ENCODE results near the gene VSIG10.

Gene VSIG10

GRCh38 chr12:118101051-118101450 is 2.8 kb downstream of the VSIG10 start:
- Histone ChIP-seq H3K9me2 (replicated peaks; ENCODE audit: insufficient read depth, low read length) (no peaks in the 10 kb centered on the region), H3K4me2 (ENCODE audit: low read depth, low read length, poor library complexity, severe bottlenecking) (no peak overlapping the region), H3K79me2 (ENCODE audit: insufficient read depth, low read length) (no peaks in the 10 kb centered on the region), H4K20me1 (ENCODE audit: low read depth, low read length) (no peaks in the 10 kb centered on the region), H3F3A (ENCODE audit: insufficient read depth) (no peaks in the 10 kb centered on the region), H3K4me3 (ENCODE audit: insufficient read depth, low read length, poor library complexity, severe bottlenecking) (no peak overlapping the region), H3K9ac (ENCODE audit: low read length) (no peak overlapping the region), H2AFZ (ENCODE audit: low read depth, low read length, severe bottlenecking) (no peak overlapping the region), H3K36me3 (ENCODE audit: low read length) (no peaks in the 10 kb centered on the region), H3K27me3 (ENCODE audit: low read length) (no peaks in the 10 kb centered on the region), H3K9me3 (ENCODE audit: insufficient read depth, low read length) (no peaks in the 10 kb centered on the region), H3K27ac (ENCODE audit: low read depth, low read length) (no peak overlapping the region)
- TF ChIP-seq EZH2phosphoT487 (conservative IDR thresholded peaks at IDR 0.05; ENCODE audit: low read length), result no peak
- TF ChIP-seq CTCF (IDR thresholded peaks at IDR 0.05; ENCODE audit: insufficient read depth, low read length, poor library complexity, severe bottlenecking), result no peak

- Histone ChIP-seq H3K9me2 (replicated peaks; ENCODE audit: insufficient read depth, low read length) (no peaks in the 10 kb centered on the region), H3K79me2 (ENCODE audit: insufficient read depth, low read length) (no peaks in the 10 kb centered on the region), H3K36me3 (ENCODE audit: low read length) (no peaks in the 10 kb centered on the region), H3K27ac (ENCODE audit: low read depth, low read length) (no peak overlapping the region), H2AFZ (ENCODE audit: low read depth, low read length, severe bottlenecking) (no peak overlapping the region), H4K20me1 (ENCODE audit: low read depth, low read length) (no peaks in the 10 kb centered on the region), H3F3A (ENCODE audit: insufficient read depth) (no peaks in the 10 kb centered on the region), H3K9me3 (ENCODE audit: insufficient read depth, low read length) (no peaks in the 10 kb centered on the region), H3K4me3 (ENCODE audit: insufficient read depth, low read length, poor library complexity, severe bottlenecking) (no peak overlapping the region), H3K4me2 (ENCODE audit: low read depth, low read length, poor library complexity, severe bottlenecking) (no peak overlapping the region), H3K9ac (ENCODE audit: low read length) (no peak overlapping the region), H3K27me3 (ENCODE audit: low read length) (no peaks in the 10 kb centered on the region)
- no peak for TF ChIP-seq EZH2phosphoT487 (conservative IDR thresholded peaks at IDR 0.05; ENCODE audit: low read length)
- TF ChIP-seq CTCF (IDR thresholded peaks at IDR 0.05; ENCODE audit: insufficient read depth, low read length, poor library complexity, severe bottlenecking), result no peak
Measured at GRCh38 chr12:118098911-118099671, 4.7 kb downstream of the VSIG10 start.

- Histone ChIP-seq H3K79me2 (ENCODE audit: insufficient read depth, low read length) (no peaks in the 10 kb centered on the region), H3K4me2 (ENCODE audit: low read depth, low read length, poor library complexity, severe bottlenecking) (no peak overlapping the region), H3K27me3 (ENCODE audit: low read length) (no peaks in the 10 kb centered on the region), H3K36me3 (ENCODE audit: low read length) (no peaks in the 10 kb centered on the region), H3K9ac (ENCODE audit: low read length) (no peak overlapping the region), H4K20me1 (ENCODE audit: low read depth, low read length) (no peaks in the 10 kb centered on the region), H3K27ac (ENCODE audit: low read depth, low read length) (no peak overlapping the region), H3F3A (ENCODE audit: insufficient read depth) (no peaks in the 10 kb centered on the region), H3K9me3 (ENCODE audit: insufficient read depth, low read length) (no peaks in the 10 kb centered on the region), H3K9me2 (replicated peaks; ENCODE audit: insufficient read depth, low read length) (no peaks in the 10 kb centered on the region), H3K4me3 (ENCODE audit: insufficient read depth, low read length, poor library complexity, severe bottlenecking) (no peak overlapping the region), H2AFZ (ENCODE audit: low read depth, low read length, severe bottlenecking) (no peak overlapping the region)
- TF ChIP-seq EZH2phosphoT487 (conservative IDR thresholded peaks at IDR 0.05; ENCODE audit: low read length), result no peak
- no peak for TF ChIP-seq CTCF (IDR thresholded peaks at IDR 0.05; ENCODE audit: insufficient read depth, low read length, poor library complexity, severe bottlenecking)
Measured at GRCh38 chr12:118098401-118098800, 5.4 kb downstream of the VSIG10 start.
